GM12891 (cell line): ENCODE results near the gene DMBX1.

ENCODE experiments used
- DNase-seq: peaks from one replicate; pipeline ENCODE4 v3.0.0; 2011; ENCODE audit warnings: low spot score; ENCODE audit not compliant: insufficient read length
- FAIRE-seq: peaks from 2 replicates; lab custom pipeline; 2011; peaks lifted over from hg19 to GRCh38; lab: Jason Lieb, UNC
- PAX5 ChIP-seq: IDR thresholded peaks from 2 replicates; pipeline ENCODE4 v1.6.1; 2011; ENCODE audit warnings: low read length, moderate library complexity, mild to moderate bottlenecking; ENCODE audit not compliant: insufficient read depth, severe bottlenecking
- POLR2A ChIP-seq: IDR thresholded peaks from 2 replicates; pipeline ENCODE4 v1.6.1; 2011; ENCODE audit warnings: low read depth, low read length, control low read depth
- POLR2AphosphoS5 ChIP-seq: IDR thresholded peaks from 2 replicates; pipeline ENCODE4 v1.6.1; 2011; ENCODE audit warnings: low read depth, low read length, control low read depth
- POU2F2 ChIP-seq: IDR thresholded peaks from 2 replicates; pipeline ENCODE4 v1.6.1; 2011; ENCODE audit warnings: low read depth, mild to moderate bottlenecking, control low read depth, low read length, moderate library complexity
- SPI1 ChIP-seq: IDR thresholded peaks from 2 replicates; pipeline ENCODE4 v1.6.1; 2011; ENCODE audit warnings: low read depth, low read length, control low read depth
- TAF1 ChIP-seq: IDR thresholded peaks from 2 replicates; pipeline ENCODE4 v1.6.1; 2011; ENCODE audit warnings: low read depth, low read length, control low read depth

DMBX1 gene

GRCh38 chr1:46497020-46497419 lies 7.4 kb downstream of the DMBX1 start:
- DNase-seq, result no peak
- FAIRE-seq, result no peak
- no peak for TF ChIP-seq POLR2A
- TF ChIP-seq SPI1, result no peak
- TF ChIP-seq TAF1, result no peak
- TF ChIP-seq POU2F2, result no peak
- TF ChIP-seq POLR2AphosphoS5, result no peak
- TF ChIP-seq PAX5, result no peak

- DNase-seq (no peak), FAIRE-seq (no peak)
- TF ChIP-seq POLR2AphosphoS5 (no peak), POLR2A (no peak), SPI1 (no peak), TAF1 (no peak), PAX5 (no peak), POU2F2 (no peak)
These were observed 8.0 kb downstream of the DMBX1 start for GRCh38 chr1:46497665-46498064.

- DNase-seq (no peak), FAIRE-seq (no peak)
- TF ChIP-seq SPI1 (no peak), POU2F2 (no peak), POLR2AphosphoS5 (no peak), TAF1 (no peak), POLR2A (no peak), PAX5 (no peak)
These were observed 11.9 kb downstream of the DMBX1 start for GRCh38 chr1:46501528-46501927.

GRCh38 chr1:46503421-46503820 lies 13.8 kb downstream of the DMBX1 start:
- FAIRE-seq (no peak), DNase-seq (no peak)
- TF ChIP-seq POU2F2 (no peak), SPI1 (no peak), POLR2AphosphoS5 (no peak), PAX5 (no peak), POLR2A (no peak), TAF1 (no peak)

GRCh38 chr1:46506470-46507219 lies 17.0 kb downstream of the DMBX1 start:
- FAIRE-seq, result no peak
- no peak for TF ChIP-seq POU2F2
- TF ChIP-seq TAF1, result no peak
- TF ChIP-seq PAX5, result no peak
- no peak for TF ChIP-seq POLR2AphosphoS5
- no peak for TF ChIP-seq SPI1
- TF ChIP-seq POLR2A, result no peak
- no peak for DNase-seq

- no peak for FAIRE-seq
- no peak for TF ChIP-seq POU2F2
- TF ChIP-seq POLR2A, result no peak
- TF ChIP-seq SPI1, result no peak
- no peak for TF ChIP-seq PAX5
- TF ChIP-seq POLR2AphosphoS5, result no peak
- TF ChIP-seq TAF1, result no peak
- no peak for DNase-seq
These were observed 19.1 kb downstream of the DMBX1 start for GRCh38 chr1:46508757-46509156.

GRCh38 chr1:46510341-46510997 lies 20.8 kb downstream of the DMBX1 start:
- DNase-seq, result no peak
- no peak for FAIRE-seq
- no peak for TF ChIP-seq PAX5
- no peak for TF ChIP-seq POLR2AphosphoS5
- TF ChIP-seq SPI1, result no peak
- TF ChIP-seq POU2F2, result no peak
- no peak for TF ChIP-seq TAF1
- no peak for TF ChIP-seq POLR2A

- no peak for DNase-seq
- TF ChIP-seq PAX5, result no peak
- no peak for TF ChIP-seq SPI1
- no peak for TF ChIP-seq POLR2A
- no peak for TF ChIP-seq POU2F2
- TF ChIP-seq TAF1, result no peak
- no peak for TF ChIP-seq POLR2AphosphoS5
- FAIRE-seq, result no peak
These were observed 21.3 kb downstream of the DMBX1 start for GRCh38 chr1:46510998-46511365.

GRCh38 chr1:46512135-46512791 lies 22.6 kb downstream of the DMBX1 start:
- TF ChIP-seq POU2F2 (no peak), SPI1 (no peak), POLR2A (no peak), PAX5 (no peak), TAF1 (no peak), POLR2AphosphoS5 (no peak)
- DNase-seq (no peak), FAIRE-seq (no peak)

- FAIRE-seq, result no peak
- DNase-seq, result no peak
These were observed 23.2 kb downstream of the DMBX1 start for GRCh38 chr1:46512792-46513190.

More at GRCh38 chr1:46512792-46513190, 23.2 kb downstream of the DMBX1 start:
- TF ChIP-seq POLR2AphosphoS5 (no peak), POU2F2 (no peak), TAF1 (no peak), PAX5 (no peak), POLR2A (no peak), SPI1 (no peak)
